HG03558 (cell line): ENCODE results near the gene RAD51B.

Source experiments
- ATAC-seq: cut with Tn5 transposase; IDR thresholded peaks from one replicate; pipeline ENCODE4 v1.9.1; 2021; ENCODE audit warnings: moderate number of reproducible peaks; ENCODE audit not compliant: unreplicated experiment; ENCODE audit errors: extremely low read depth

Gene RAD51B

GRCh38 chr14:68333262-68333661, 513.7 kb downstream of the RAD51B start:
- ATAC-seq = no peak

- ATAC-seq = no peak
Measured at GRCh38 chr14:68335312-68335711, 515.7 kb downstream of the RAD51B start.

DNA sequence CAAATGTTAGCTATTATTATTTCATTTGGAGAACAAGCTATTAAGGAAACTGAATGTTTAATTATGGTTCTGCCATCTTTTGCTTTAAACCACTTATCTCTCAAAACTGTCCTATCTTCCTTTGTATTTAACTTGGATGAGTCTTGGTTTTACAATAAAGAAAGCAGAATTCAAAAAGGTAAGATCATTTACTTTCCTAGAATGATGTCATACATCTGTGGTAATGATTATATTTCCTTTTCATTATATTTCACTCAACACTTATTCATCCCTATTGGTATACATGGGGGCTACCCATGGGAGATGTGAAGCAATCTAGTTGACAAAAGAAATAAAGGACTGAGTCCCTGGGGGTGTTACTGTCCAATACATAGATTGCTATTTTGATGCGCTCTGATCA, 516.6 kb downstream of the RAD51B start:
- no peak for ATAC-seq

DNA sequence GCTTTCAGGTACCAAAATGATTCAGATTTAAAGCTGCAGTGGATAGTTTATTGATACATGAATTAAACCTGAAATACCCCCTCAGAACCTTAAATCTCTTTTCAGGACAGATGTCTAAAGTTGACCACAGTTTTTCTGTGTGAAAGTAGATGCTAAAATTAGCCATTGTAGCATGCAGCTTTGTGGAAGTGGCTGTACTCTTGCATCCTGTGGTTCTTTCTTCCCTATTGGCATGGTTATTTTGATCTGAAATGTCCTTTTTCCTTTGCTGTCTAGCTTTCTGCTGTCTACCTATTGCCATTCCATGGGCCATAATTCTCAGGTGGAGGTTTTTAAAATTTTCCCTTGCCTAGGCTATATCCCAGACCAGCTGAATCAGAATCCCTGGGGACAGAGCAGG, 517.7 kb downstream of the RAD51B start:
- no peak for ATAC-seq

GRCh38 chr14:68340262-68340661, 520.7 kb downstream of the RAD51B start:
- ATAC-seq = no peak

DNA sequence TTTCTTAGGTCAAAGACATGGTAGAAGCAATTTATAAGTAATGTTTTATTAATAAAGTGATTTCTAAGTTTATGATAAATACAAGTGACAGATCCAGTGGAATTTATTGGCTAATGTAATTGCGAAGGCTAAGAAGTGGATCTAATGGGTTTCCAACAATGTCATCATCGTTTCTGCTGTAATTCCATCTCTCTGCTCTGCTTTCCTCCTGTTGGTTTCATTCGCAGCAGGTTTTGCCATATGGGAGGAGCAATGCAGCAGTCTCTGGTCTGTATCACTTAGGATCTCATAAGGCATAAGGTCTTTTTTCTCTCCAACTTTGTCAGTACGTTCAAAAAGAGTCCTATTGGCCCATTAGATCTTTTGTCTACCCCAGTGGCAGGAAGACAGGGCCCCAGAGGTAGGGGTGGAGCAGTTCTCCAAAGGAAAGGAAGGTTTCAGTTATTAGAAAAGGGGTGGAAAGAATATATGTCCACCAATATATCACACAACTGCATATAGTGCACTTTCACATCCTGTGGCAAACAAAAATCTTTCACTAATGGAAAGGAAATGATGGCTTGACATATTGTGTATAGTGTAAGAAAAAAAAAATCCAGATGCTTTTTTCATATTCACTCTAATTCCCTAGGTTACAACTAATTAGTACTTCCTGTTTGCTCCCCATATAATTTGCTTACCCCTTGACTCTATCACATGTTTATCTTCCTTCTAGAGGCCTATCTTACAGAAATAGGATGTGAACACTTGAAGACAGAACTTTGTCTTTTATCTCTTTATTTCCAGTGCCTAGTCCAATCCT, 522.0 kb downstream of the RAD51B start:
- no peak for ATAC-seq

DNA sequence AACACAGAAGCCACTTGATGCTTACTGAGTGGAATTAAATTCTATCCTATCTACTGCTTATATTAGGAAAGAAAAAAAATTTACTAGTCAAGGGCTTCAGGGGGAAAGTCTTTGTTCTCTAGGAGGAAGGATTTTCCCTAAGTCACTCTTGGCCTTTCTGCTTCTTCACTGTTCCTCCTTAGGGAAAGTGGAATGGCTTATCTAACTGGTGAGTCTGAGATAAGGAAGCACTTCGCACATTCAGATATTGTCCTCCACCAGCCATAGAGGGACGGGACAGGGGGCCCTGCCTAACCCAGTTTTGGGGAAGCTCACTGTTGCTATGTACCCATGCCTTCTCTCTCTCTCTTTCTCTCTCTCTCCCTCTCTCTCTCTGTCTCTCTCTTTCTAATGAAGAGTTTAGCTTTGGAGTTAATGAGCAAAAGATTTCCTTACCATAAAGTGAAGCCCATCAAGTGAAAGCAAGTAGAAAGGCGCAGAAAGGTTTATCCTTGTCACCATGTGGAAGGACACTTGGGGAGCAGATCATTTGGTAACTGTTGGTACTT, 522.7 kb downstream of the RAD51B start:
- ATAC-seq = no peak

GRCh38 chr14:68343534-68344118, 524.0 kb downstream of the RAD51B start:
- no peak for ATAC-seq

DNA sequence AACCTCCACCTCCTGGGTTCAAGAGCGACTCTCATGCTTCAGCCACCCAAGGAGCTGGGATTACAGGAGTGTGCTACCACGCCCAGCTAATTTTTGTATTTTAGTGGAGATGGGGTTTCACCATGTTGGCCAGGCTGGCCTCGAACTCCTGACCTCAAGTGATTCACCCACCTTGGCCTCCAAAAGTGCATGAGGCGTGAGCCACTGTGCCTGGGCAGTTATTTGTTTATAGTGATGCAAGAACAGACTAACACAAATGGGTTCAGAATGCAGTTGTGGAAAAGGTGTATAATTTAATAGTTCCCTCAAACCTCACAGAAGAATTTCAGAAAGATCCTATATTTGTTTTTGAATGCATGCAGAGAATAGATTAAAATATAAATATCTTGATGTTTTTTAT, 526.2 kb downstream of the RAD51B start:
- no peak for ATAC-seq

DNA sequence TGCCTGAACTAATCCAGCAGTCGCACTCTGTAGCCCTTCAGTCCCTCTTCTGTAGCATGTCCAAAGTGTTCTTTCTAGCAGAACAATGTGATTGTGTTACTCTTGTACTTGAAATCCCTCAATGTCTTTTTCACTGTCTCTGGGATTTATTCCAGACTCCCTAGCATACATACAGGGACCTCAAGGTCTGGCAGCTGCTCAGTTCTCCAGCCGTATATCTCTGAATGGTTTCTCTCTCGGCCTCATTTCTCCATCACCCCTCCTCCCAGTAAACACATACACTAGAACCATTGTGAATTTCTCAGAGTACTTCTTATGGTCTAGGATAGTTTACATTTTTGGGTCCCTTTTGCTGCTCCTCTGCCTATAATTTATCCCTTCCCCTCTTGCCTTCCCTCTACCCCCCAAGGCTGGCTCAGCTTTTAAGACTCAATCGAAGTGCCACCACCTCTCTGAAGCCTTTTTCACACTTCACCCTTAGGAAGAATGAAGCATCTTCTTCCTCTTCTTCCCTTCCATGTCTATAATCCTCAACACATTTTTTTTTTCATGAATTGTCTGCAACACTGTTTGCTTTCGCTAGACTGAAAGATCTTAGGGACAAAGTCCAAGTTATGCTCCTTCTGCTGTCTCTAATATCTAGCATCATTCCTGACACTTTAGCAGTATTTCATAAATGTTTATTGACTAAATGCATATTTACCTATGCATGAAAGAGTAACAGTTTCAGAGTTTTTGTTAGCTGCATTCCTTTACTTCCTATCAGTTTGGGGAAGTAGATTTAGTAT, 527.2 kb downstream of the RAD51B start:
- ATAC-seq = no peak

DNA sequence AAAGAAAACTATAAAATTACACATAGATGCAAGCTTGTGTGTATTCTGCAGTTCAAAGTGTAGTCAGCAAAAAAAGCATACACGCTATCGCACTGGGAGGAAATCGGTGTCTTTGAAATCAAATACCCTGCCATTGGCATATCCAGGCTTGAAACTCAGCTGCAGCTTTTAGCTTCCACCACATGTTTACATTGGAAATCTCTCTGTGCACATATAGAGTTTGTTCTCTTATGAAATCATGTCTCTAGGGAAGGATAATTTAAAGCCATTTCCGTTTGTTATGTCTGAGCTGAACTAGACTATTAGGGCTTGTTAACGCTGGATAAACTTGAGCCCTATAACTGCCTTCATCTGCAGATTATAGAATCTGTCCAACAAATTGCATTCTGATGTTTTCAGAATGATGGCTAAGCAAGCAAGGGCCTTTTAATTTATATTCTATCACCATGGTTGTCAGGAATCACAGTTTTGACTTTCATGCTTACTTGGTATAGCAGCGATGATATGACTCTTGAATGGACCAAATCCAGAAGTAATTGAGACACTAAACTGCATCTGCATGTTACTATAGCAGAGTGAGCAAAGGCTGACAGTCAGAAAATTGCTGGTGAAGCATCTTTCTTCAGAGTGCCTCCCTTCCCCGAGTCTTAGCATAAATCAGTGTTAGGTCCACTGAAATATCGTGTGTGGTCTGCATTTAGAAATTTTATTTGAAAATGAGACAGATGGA, 530.5 kb downstream of the RAD51B start:
- no peak for ATAC-seq

DNA sequence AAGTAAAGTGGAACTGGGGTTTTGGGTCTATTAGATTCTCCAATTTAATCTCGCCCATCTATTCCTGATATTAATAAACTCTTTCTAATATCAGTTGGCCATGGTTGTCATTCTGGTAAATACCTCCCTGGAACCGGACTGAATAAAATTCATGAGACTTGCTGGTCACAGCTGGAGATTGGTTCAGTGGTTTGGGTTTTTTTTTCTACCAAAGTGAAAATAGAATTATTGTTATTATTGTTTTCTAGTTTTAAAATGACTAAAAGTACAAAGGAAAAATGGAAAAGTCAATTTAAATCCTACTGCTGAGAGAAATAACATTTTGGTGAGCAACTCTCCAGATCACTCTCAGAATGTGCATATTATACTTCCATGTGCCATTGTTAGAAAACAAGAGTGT, 535.8 kb downstream of the RAD51B start:
- ATAC-seq = no peak

- no peak for ATAC-seq
Measured at GRCh38 chr14:68357777-68358176, 538.2 kb downstream of the RAD51B start.

DNA sequence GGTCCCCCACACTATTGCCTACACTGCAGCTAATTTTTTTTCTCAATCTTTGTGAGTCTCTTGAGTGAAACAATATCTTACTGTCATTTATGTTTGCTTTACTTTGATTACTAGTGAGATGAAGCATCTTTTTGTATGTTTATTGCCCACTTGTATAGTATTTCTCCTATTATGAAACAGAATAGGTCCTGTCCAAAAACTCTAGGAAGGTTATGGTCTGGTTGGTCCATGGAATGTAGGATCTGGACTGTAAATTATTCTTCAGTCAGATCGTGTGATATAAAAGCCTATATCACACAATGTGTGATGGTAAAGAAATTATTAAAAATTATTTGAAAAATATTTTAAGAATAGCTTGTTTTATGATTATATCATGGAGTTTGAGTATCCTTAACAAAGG, 538.9 kb downstream of the RAD51B start:
- ATAC-seq = no peak

GRCh38 chr14:68359022-68359836, 539.6 kb downstream of the RAD51B start:
- no peak for ATAC-seq

DNA sequence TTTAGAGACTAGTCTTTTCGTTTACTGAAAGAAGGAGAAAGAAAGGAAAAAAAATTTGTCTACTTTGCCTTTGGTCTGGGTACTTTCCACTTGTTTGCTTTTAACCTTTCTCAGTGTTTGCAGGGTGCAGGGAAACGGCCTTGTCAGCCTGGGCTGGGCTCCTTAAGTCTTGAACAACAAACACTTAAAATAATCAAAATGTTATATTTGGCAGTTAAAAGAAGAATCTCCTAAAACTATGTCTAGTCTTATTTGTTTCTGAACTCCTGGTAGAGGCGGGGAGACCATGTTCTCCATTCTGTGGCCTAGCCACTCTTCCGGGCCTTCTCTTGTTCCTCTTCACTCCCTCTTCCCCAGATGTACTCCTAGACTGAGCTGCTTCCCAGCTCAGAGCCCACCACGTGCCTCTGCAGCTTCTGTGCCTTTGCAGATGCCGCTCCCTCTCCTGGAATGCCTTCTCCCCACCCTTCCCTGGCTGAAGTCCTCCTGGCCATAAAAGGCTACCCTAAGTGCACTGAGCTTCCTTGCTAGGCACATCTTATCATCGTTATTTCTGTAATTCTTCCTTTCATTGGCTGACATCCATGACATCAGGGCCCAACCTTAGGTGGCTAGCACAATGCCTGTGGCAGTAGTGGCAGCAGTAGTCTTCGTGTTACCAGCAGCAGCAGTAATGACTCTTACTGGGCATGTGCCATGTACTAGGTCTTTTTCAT, 540.4 kb downstream of the RAD51B start:
- no peak for ATAC-seq

GRCh38 chr14:68361231-68361630, 541.7 kb downstream of the RAD51B start:
- ATAC-seq = no peak

DNA sequence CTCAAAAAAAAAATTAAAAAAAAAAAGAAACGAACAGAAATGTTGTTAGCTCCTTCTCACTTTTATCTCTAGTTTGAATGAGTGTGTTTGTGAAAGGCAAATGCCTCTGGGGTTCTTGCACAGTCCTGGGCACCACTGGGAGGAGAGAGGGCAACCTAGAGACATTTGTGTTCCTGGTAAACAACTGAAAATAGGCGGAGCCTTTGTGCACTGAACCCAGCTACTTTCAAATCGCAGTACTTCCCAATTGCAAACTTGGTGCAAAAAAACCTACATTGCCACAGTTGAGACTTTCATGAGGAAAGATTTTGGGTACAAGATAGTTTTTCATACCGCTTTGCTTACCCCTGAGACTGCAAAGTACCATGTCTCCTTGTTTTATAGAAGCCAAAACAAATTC, 543.3 kb downstream of the RAD51B start:
- ATAC-seq = no peak

- ATAC-seq = no peak
Measured at GRCh38 chr14:68363466-68363842, 543.9 kb downstream of the RAD51B start.
